Activated CD4-positive, alpha-beta T cell treated with anti-CD3 and anti-CD28 coated beads for 36 hours (primary cell): ENCODE measurements around the gene TMEM129. TPM values are rescaled to one million over a fixed set of nuclear protein-coding genes. Genes with fewer than 3 reads are reported as not detected.

Experiments
- ATAC-seq: fragments of 200-7000 bp; cut with Tn5 transposase; one replicate; pipeline ENCODE4 v1.10.0; 2021; ENCODE audit warnings: mild to moderate bottlenecking, moderate library complexity
- CTCF ChIA-PET: fragments of 350-600 bp; sonication (Branson Sonifier 250); formaldehyde crosslinking; loops from one replicate; lab custom pipeline; 2021; ENCODE audit warnings: antibody characterized with exemption; lab: Charles Lee
- POLR2A ChIA-PET: fragments of 350-600 bp; sonication (Branson Sonifier 250); formaldehyde crosslinking; loops from one replicate; lab custom pipeline; 2021; ENCODE audit warnings: antibody characterized with exemption, inconsistent platforms; lab: Charles Lee
- DNase-seq: peaks from one replicate; pipeline ENCODE4 v3.0.0-alpha.2; 2020
- H3K27ac Mint-ChIP-seq: one replicate; pipeline ENCODE4 v1.8.0; 2021; ENCODE audit warnings: mixed read lengths
- H3K27me3 Mint-ChIP-seq: one replicate; pipeline ENCODE4 v1.8.0; 2021; ENCODE audit warnings: mixed read lengths
- H3K36me3 Mint-ChIP-seq: one replicate; pipeline ENCODE4 v1.8.0; 2021; ENCODE audit warnings: low read depth, mixed read lengths
- H3K4me1 Mint-ChIP-seq: one replicate; pipeline ENCODE4 v1.8.0; 2021; ENCODE audit warnings: mixed read lengths
- H3K4me3 Mint-ChIP-seq: one replicate; pipeline ENCODE4 v1.8.0; 2021; ENCODE audit warnings: mild to moderate bottlenecking, moderate library complexity, mixed read lengths
- H3K9me3 Mint-ChIP-seq: one replicate; pipeline ENCODE4 v1.8.0; 2021; ENCODE audit warnings: low read depth, mixed read lengths
- intact Hi-C, 2 experiments: fragments of 100-400 bp; cut with DNase I in 1 of 2; cut with micrococcal nuclease in 1 of 2; formaldehyde crosslinking; loops; one replicate each; pipeline versions ENCODE4 v1.14.2 to v1.15.1; 2022 to 2024; cut with DNase I, micrococcal nuclease
- total RNA-seq, 2 experiments: library from RNA; stranded (reverse); gene quantifications; one replicate each; pipeline ENCODE4 v1.2.3, GENCODE V29; 2021

The TMEM129 gene
- total RNA-seq, 2 experiments from 2014 or later = 13.7 to 14.6 TPM

- DNase-seq = no peak
- ChIA-PET POLR2A (interaction anchor here (0.6 to 2.6 kb wide), 2 partner anchors 35 to 120 kb away, joined by 5 to 10 read pairs; no protein-coding TSS in a partner anchor), CTCF (interaction anchor here (0.9 to 13.1 kb wide), 6 partner anchors 14 to 47 kb away, joined by 3 to 196 read pairs (median 5); no protein-coding TSS in a partner anchor)
- Mint-ChIP-seq H3K4me3 (no peak overlapping the region), H3K36me3 (peaks cover 85% of the 10 kb centered on the region), H3K4me1 (peaks cover 69% of the 10 kb centered on the region), H3K9me3 (no peaks in the 10 kb centered on the region), H3K27ac (no peak overlapping the region), H3K27me3 (no peaks in the 10 kb centered on the region)
- intact Hi-C loops = no loop called here
- no peak for ATAC-seq
Measured at GRCh38 chr4:1728061-1728980, 7.2 kb upstream of the TMEM129 start.

GRCh38 chr4:1727117-1728031, 6.3 kb upstream of the TMEM129 start:
- POLR2A ChIA-PET = interaction anchor here (0.6 to 1.3 kb wide), 2 partner anchors 34 to 120 kb away, joined by 4 to 5 read pairs; no protein-coding TSS in a partner anchor

GRCh38 chr4:1726146-1726934, 5.2 kb upstream of the TMEM129 start:
- ChIA-PET POLR2A (interaction anchor here (1.1 to 1.3 kb wide), 3 partner anchors 16 to 33 kb away, joined by 3 to 5 read pairs (median 4); no protein-coding TSS in a partner anchor), CTCF (interaction anchor here (0.6 to 13.1 kb wide), 10 partner anchors 17 to 814 kb away, joined by 3 to 196 read pairs (median 4); no protein-coding TSS in a partner anchor)
- Mint-ChIP-seq H3K4me1 (peaks cover 76% of the 10 kb centered on the region), H3K4me3 (no peak overlapping the region), H3K36me3 (peaks cover 82% of the 10 kb centered on the region), H3K27me3 (no peaks in the 10 kb centered on the region), H3K9me3 (no peaks in the 10 kb centered on the region), H3K27ac (peak overlapping the region; percentile 69)
- DNase-seq = peak; percentile 93
- intact Hi-C loops = loop anchor here (1.0 to 2.0 kb wide), 2 partner anchors 14 to 33 kb away; partner anchors contain the start of gene SLBP (in 1 of the 2)
- ATAC-seq = peak; percentile 10

More at GRCh38 chr4:1727117-1728031, 6.3 kb upstream of the TMEM129 start:
- CTCF ChIA-PET = interaction anchor here (0.9 to 13.1 kb wide), 10 partner anchors 13 to 44 kb away, joined by 3 to 196 read pairs (median 4); no protein-coding TSS in a partner anchor
- H3K9me3 Mint-ChIP-seq = no peaks in the 10 kb centered on the region
- H3K27ac Mint-ChIP-seq = no peak overlapping the region
- peaks cover 79% of the 10 kb centered on the region for H3K4me1 Mint-ChIP-seq
- no peaks in the 10 kb centered on the region for H3K27me3 Mint-ChIP-seq
- no peak for ATAC-seq
- H3K36me3 Mint-ChIP-seq = peaks cover 85% of the 10 kb centered on the region
- intact Hi-C loops = loop anchor here in 1 of 2 experiments (2.0 kb wide), 1 partner anchor 15 kb away; the partner anchor contains the start of gene SLBP
- no peak for DNase-seq
- no peak overlapping the region for H3K4me3 Mint-ChIP-seq

GRCh38 chr4:1725521-1725920, 4.4 kb upstream of the TMEM129 start:
- H3K9me3 Mint-ChIP-seq = no peaks in the 10 kb centered on the region
- no peaks in the 10 kb centered on the region for H3K27me3 Mint-ChIP-seq
- DNase-seq (peak; percentile 1), ATAC-seq (no peak)
- H3K27ac Mint-ChIP-seq = peak overlapping the region; percentile 51
- peaks cover 76% of the 10 kb centered on the region for H3K36me3 Mint-ChIP-seq
- ChIA-PET CTCF (interaction anchor here (0.6 to 13.1 kb wide), 6 partner anchors 16 to 815 kb away, joined by 3 to 196 read pairs (median 4); no protein-coding TSS in a partner anchor), POLR2A (interaction anchor here (0.6 to 1.2 kb wide), 3 partner anchors 15 to 32 kb away, joined by 3 to 5 read pairs (median 4); no protein-coding TSS in a partner anchor)
- no peak overlapping the region for H3K4me3 Mint-ChIP-seq
- intact Hi-C loops = no loop called here
- peaks cover 68% of the 10 kb centered on the region for H3K4me1 Mint-ChIP-seq

GRCh38 chr4:1723131-1723801, 2.1 kb upstream of the TMEM129 start:
- H3K27ac Mint-ChIP-seq = peak overlapping the region; percentile 99
- ATAC-seq = peak; percentile 43
- POLR2A ChIA-PET = interaction anchor here (0.6 to 5.1 kb wide), 4 partner anchors 12 to 179 kb away, joined by 3 to 89 read pairs (median 5); partner anchors contain the start of gene SLBP
- peak; percentile 83 for DNase-seq
- H3K27me3 Mint-ChIP-seq = no peaks in the 10 kb centered on the region
- peaks cover 61% of the 10 kb centered on the region for H3K36me3 Mint-ChIP-seq
- H3K4me1 Mint-ChIP-seq = peaks cover 65% of the 10 kb centered on the region
- H3K9me3 Mint-ChIP-seq = no peaks in the 10 kb centered on the region
- CTCF ChIA-PET = interaction anchor here (0.6 to 13.1 kb wide), 10 partner anchors 9 to 135 kb away, joined by 3 to 196 read pairs (median 3); partner anchors contain the start of gene SLBP
- H3K4me3 Mint-ChIP-seq = peak overlapping the region; percentile 96
- intact Hi-C loops = loop anchor here in 1 of 2 experiments (1.0 to 5.0 kb wide), 5 partner anchors 475 to 1239 kb away; partner anchors contain the start of genes GRK4, HAUS3, NOP14 and POLN

GRCh38 chr4:1722551-1723118, 1.5 kb upstream of the TMEM129 start:
- POLR2A ChIA-PET = interaction anchor here (0.7 to 5.1 kb wide), 3 partner anchors 11 to 29 kb away, joined by 3 to 89 read pairs (median 17); partner anchors contain the start of gene SLBP
- Mint-ChIP-seq H3K4me1 (peaks cover 63% of the 10 kb centered on the region), H3K9me3 (no peaks in the 10 kb centered on the region)

GRCh38 chr4:1721666-1722550, 785 bp upstream of the TMEM129 start:
- POLR2A ChIA-PET = interaction anchor here (0.6 to 5.1 kb wide), 4 partner anchors 11 to 117 kb away, joined by 3 to 89 read pairs (median 10); partner anchors contain the start of gene SLBP
- ATAC-seq = peak; percentile 1
- DNase-seq = peak; percentile 41
- Mint-ChIP-seq H3K36me3 (peaks cover 47% of the 10 kb centered on the region), H3K27ac (peak overlapping the region; percentile 99), H3K4me1 (peaks cover 56% of the 10 kb centered on the region), H3K9me3 (no peaks in the 10 kb centered on the region), H3K27me3 (no peaks in the 10 kb centered on the region), H3K4me3 (peak overlapping the region; percentile 96)
- CTCF ChIA-PET = interaction anchor here (0.8 to 13.1 kb wide), 6 partner anchors 8 to 29 kb away, joined by 3 to 196 read pairs (median 10); partner anchors contain the start of gene SLBP
- intact Hi-C loops = loop anchor here (1.0 to 5.0 kb wide), 11 partner anchors 10 to 1240 kb away; partner anchors contain the start of genes SLBP (in 2 of the 2), FAM53A (in 1 of the 2), GRK4 (in 1 of the 2) and HAUS3 (in 1 of the 2)

More at GRCh38 chr4:1722551-1723118, 1.5 kb upstream of the TMEM129 start:
- CTCF ChIA-PET = interaction anchor here (0.6 to 13.1 kb wide), 7 partner anchors 11 to 136 kb away, joined by 3 to 196 read pairs (median 3); partner anchors contain the start of gene SLBP
- intact Hi-C loops = loop anchor here in 1 of 2 experiments (1.0 to 5.0 kb wide), 5 partner anchors 474 to 1240 kb away; partner anchors contain the start of genes GRK4, HAUS3, NOP14 and POLN
- Mint-ChIP-seq H3K27ac (peak overlapping the region; percentile 99), H3K4me3 (peak overlapping the region; percentile 96), H3K36me3 (peaks cover 55% of the 10 kb centered on the region), H3K27me3 (no peaks in the 10 kb centered on the region)
- no peak for DNase-seq
- ATAC-seq = peak; percentile 13
